K562 (cell line): ENCODE results near the gene PRDX1. TPM values are rescaled to one million over a fixed set of nuclear protein-coding genes. Genes with fewer than 3 reads are reported as not detected.
A peak's percentile ranks its signal among the peaks of the same experiment; 100 is the strongest.

Experiments used
- ARID2 ChIP-seq: fragments of 450-650 bp; IDR thresholded peaks from 2 replicates; pipeline ENCODE4 v1.6.1; 2017; ENCODE audit warnings: antibody characterized with exemption, mild to moderate bottlenecking
- CTCF ChIP-seq, 3 experiments: IDR thresholded peaks in 2 of 3; conservative IDR thresholded peaks in 1 of 3; 2 replicates each; pipeline ENCODE4 v1.5.1; 2011 to 2012; ENCODE audit warnings: low read length in 3 of 3, mild to moderate bottlenecking in 3 of 3, control low read depth in 2 of 3, improper control_type of control experiment in 1 of 3, inconsistent platforms in 1 of 3, low read depth in 1 of 3, mixed read lengths in 1 of 3, moderate library complexity in 1 of 3; ENCODE audit not compliant: insufficient read depth in 2 of 3
- IRF2 ChIP-seq: sonication (generic); formaldehyde crosslinking; IDR thresholded peaks from 2 replicates; pipeline ENCODE4 v1.8.1; 2022; ENCODE audit warnings: mild to moderate bottlenecking, missing genetic modification reagents
- LEF1 ChIP-seq: fragments of 450-650 bp; IDR thresholded peaks from 2 replicates; pipeline ENCODE4 v1.6.1; 2016; ENCODE audit warnings: mild to moderate bottlenecking
- MCM5 ChIP-seq: fragments of 450-650 bp; IDR thresholded peaks from 2 replicates; pipeline ENCODE4 v1.6.1; 2016; ENCODE audit warnings: low read depth
- NR4A1 ChIP-seq, 2 experiments: fragments of 250-450 bp in 1 of 2; fragments of 450-650 bp in 1 of 2; sonication (Bioruptor Pico) in 1 of 2; IDR thresholded peaks; 2 replicates each; pipeline versions ENCODE4 v1.4.0 to v1.6.1; 2016 to 2020; ENCODE audit warnings: mild to moderate bottlenecking in 2 of 2, missing compliant biosample characterization in 1 of 2, missing genetic modification characterization in 1 of 2, moderate library complexity in 1 of 2
- PTRF ChIP-seq: fragments of 450-650 bp; IDR thresholded peaks from 2 replicates; pipeline ENCODE4 v1.6.1; 2016; ENCODE audit warnings: mild to moderate bottlenecking, missing genetic modification characterization, missing compliant biosample characterization
- RBM22 ChIP-seq: fragments of 200-400 bp; formaldehyde crosslinking; IDR thresholded peaks from 2 replicates; pipeline ENCODE4 v1.6.1; 2018; ENCODE audit warnings: low read length, low read depth; ENCODE audit not compliant: poor library complexity, severe bottlenecking
- RBM39 ChIP-seq: fragments of 200-400 bp; formaldehyde crosslinking; optimal IDR thresholded peaks from 2 replicates; pipeline ENCODE3; 2018; ENCODE audit warnings: low read depth, low read length
- SAFB2 ChIP-seq: fragments of 200-400 bp; formaldehyde crosslinking; IDR thresholded peaks from 2 replicates; pipeline ENCODE4 v1.6.1; 2018; ENCODE audit warnings: borderline replicate concordance, low read length, low read depth, moderate library complexity; ENCODE audit not compliant: severe bottlenecking
- SUPT5H ChIP-seq: fragments of 450-650 bp; IDR thresholded peaks from 2 replicates; pipeline ENCODE4 v1.6.1; 2016
- XRCC5 ChIP-seq: fragments of 200-400 bp; formaldehyde crosslinking; IDR thresholded peaks from 2 replicates; pipeline ENCODE4 v1.6.1; 2017; ENCODE audit warnings: low read depth, mild to moderate bottlenecking, low read length
- ZNF232 ChIP-seq: sonication (generic); formaldehyde crosslinking; IDR thresholded peaks from 2 replicates; pipeline ENCODE4 v1.8.0; 2022; ENCODE audit warnings: mild to moderate bottlenecking, missing genetic modification reagents
- ZNF444 ChIP-seq: fragments of 250-450 bp; sonication (Bioruptor Pico); IDR thresholded peaks from 2 replicates; pipeline ENCODE4 v1.4.0; 2020; ENCODE audit warnings: mild to moderate bottlenecking, moderate library complexity
- ZNF75A ChIP-seq: fragments of 450-650 bp; formaldehyde crosslinking; IDR thresholded peaks from 2 replicates; pipeline ENCODE4 v1.4.0; 2020; ENCODE audit warnings: mild to moderate bottlenecking
- ZNF778 ChIP-seq: fragments of 450-650 bp; formaldehyde crosslinking; IDR thresholded peaks from 2 replicates; pipeline ENCODE4 v1.4.0; 2020; ENCODE audit warnings: mild to moderate bottlenecking, moderate library complexity
- ZZZ3 ChIP-seq: fragments of 450-650 bp; IDR thresholded peaks from 2 replicates; pipeline ENCODE4 v1.6.1; 2016; ENCODE audit warnings: antibody characterized with exemption, mild to moderate bottlenecking, moderate library complexity
- polyA plus RNA-seq, 8 experiments: library from polyadenylated mRNA; depleted of rRNA in 4 of 8; stranded (reverse) in 5 of 8; unstranded in 3 of 8; fragments of >200 nt; fragmentation: Nextera tagmentation in 2 of 8; fragmentation: Illumina TruSeq in 1 of 8; extraction: Ambion mirVana in 2 of 8; extraction: Trizol in 1 of 8; gene quantifications; 2 replicates each; pipeline versions ENCODE4 v1.2.1 to v1.2.3, GENCODE V29; 2011 to 2014; ENCODE audit warnings: inconsistent platforms in 1 of 8, missing spikeins in 1 of 8
- total RNA-seq, 7 experiments: library from RNA; depleted of rRNA in 6 of 7; stranded (reverse); fragments of >200 nt in 6 of 7; fragmentation: Illumina TruSeq in 2 of 7; extraction: Trizol in 2 of 7; gene quantifications; 2 replicates each; pipeline versions ENCODE4 v1.2.1 to v1.2.3, GENCODE V29; 2011 to 2021; ENCODE audit warnings: low replicate concordance in 1 of 7
- TF ChIP-seq, protein P1 (sequence below): fragments of 250-450 bp; sonication (Bioruptor Pico); IDR thresholded peaks from 2 replicates; pipeline ENCODE4 v1.8.0; 2021; ENCODE audit warnings: moderate library complexity, mild to moderate bottlenecking, inconsistent platforms
- TF ChIP-seq, protein P2 (sequence below), 2 experiments: fragments of 250-450 bp in 1 of 2; fragments of 450-650 bp in 1 of 2; sonication (Bioruptor Pico) in 1 of 2; IDR thresholded peaks; 2 replicates each; pipeline versions ENCODE4 v1.6.1 to v1.8.0; 2016 to 2021; ENCODE audit warnings: mild to moderate bottlenecking in 2 of 2, moderate library complexity in 2 of 2, missing compliant biosample characterization in 1 of 2, missing genetic modification characterization in 1 of 2
- TF ChIP-seq, protein P3 (sequence below): fragments of 200-800 bp; sonication (Bioruptor generic); IDR thresholded peaks from 2 replicates; pipeline ENCODE4 v1.6.1; 2017; ENCODE audit warnings: missing genetic modification characterization, missing compliant biosample characterization

The PRDX1 gene
- total and polyA plus RNA-seq, 9 of the 15 experiments (the other 6 are each of a cell fraction or from before 2014, with no cell fraction given) = 748 to 2,388 (median 1,045) TPM

DNA sequence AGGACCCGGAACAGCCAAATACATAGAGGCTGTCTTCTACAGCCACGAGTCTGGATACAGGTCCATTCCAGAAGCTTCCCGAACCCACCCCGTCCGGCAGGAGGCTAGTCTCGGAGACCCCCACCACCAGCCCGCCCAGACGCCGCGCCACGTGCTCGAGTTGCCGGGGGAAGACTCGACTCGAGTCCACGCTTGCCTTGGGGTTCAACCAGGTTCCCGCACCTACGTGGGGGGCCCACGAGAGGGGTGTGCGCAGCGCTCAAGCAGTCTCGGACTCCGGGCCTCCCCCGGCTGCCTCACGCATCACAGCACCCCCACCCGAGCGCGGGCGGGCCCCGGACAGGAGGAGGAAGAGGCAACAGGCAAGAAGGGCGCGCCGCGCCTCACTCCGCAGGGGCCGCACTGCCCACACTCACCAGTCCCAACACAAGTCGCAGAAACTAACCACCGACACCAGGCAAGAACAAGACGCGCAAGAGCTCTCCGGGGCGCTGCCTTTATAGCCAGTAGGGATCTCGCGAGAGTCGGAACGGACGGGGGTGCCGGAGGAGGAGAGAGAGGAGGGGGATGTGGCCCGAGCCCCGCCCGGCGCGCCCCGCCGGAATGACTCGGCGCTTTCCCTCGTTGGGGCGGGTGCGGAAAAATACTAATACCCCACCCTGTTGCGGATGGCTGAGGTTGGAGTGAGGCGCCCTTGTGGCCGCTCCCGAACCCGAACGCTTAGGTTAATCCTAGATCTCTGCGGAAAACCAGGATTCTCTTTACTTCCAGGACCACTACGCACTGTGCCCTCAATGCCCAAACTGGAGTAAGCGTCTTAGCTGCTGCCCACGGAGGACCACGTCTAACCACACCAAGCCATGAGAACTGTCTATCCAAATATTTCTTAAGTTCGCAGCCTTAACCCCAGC lies at the start of gene PRDX1 (continued):
- TF ChIP-seq IRF2 (CRISPR knock-in tag) (no peak), SUPT5H (peak; percentile 100), RBM39 (peak; percentile 97), LEF1 (peak; percentile 56; the same call in 1 of the 2 replicates), MCM5 (no peak), ZNF778 (CRISPR knock-in tag) (no peak), ZNF75A (CRISPR knock-in tag) (no peak), ZZZ3 (no peak), ZNF444 (no peak), XRCC5 (peak; percentile 55; the same call in 1 of the 2 replicates), NR4A1 (CRISPR knock-in tag; IDR thresholded peaks at IDR 0.05) (no peak), NR4A1 (tag; IDR thresholded peaks at IDR 0.05) (peak; percentile 48; the same call in 1 of the 2 replicates), ZNF232 (CRISPR knock-in tag) (0 out of 2 replicates have a peak, but pooled peaks have one; percentile 77), PTRF (no peak), RBM22 (peak; percentile 98), SAFB2 (no peak), ARID2 (peak; percentile 51; the same call in 1 of the 2 replicates), CTCF (IDR thresholded peaks at IDR 0.05 in 2 of 3, conservative IDR thresholded peaks at IDR 0.05 in 1 of 3; ENCODE audit: insufficient read depth in 2 of 3, low read depth in 1 of 3, low read length in 3 of 3) (peak in 2 of 3 experiments; percentile 38 to 39; a peak in 4 of 6 replicates)
- TF ChIP-seq, protein P1, sequence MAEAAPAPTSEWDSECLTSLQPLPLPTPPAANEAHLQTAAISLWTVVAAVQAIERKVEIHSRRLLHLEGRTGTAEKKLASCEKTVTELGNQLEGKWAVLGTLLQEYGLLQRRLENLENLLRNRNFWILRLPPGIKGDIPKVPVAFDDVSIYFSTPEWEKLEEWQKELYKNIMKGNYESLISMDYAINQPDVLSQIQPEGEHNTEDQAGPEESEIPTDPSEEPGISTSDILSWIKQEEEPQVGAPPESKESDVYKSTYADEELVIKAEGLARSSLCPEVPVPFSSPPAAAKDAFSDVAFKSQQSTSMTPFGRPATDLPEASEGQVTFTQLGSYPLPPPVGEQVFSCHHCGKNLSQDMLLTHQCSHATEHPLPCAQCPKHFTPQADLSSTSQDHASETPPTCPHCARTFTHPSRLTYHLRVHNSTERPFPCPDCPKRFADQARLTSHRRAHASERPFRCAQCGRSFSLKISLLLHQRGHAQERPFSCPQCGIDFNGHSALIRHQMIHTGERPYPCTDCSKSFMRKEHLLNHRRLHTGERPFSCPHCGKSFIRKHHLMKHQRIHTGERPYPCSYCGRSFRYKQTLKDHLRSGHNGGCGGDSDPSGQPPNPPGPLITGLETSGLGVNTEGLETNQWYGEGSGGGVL = no peak
- TF ChIP-seq, protein P2, sequence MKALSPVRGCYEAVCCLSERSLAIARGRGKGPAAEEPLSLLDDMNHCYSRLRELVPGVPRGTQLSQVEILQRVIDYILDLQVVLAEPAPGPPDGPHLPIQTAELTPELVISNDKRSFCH (CRISPR knock-in tag; IDR thresholded peaks at IDR 0.05) = no peak
- TF ChIP-seq, protein P2 (tag; IDR thresholded peaks at IDR 0.05) = peak; percentile 61
- TF ChIP-seq, protein P3, sequence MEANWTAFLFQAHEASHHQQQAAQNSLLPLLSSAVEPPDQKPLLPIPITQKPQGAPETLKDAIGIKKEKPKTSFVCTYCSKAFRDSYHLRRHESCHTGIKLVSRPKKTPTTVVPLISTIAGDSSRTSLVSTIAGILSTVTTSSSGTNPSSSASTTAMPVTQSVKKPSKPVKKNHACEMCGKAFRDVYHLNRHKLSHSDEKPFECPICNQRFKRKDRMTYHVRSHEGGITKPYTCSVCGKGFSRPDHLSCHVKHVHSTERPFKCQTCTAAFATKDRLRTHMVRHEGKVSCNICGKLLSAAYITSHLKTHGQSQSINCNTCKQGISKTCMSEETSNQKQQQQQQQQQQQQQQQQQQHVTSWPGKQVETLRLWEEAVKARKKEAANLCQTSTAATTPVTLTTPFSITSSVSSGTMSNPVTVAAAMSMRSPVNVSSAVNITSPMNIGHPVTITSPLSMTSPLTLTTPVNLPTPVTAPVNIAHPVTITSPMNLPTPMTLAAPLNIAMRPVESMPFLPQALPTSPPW = peak; percentile 100
